ENCODE measurements around the gene OXCT2. TPM values are rescaled to one million over a fixed set of nuclear protein-coding genes. Genes with fewer than 3 reads are reported as not detected.

The OXCT2 gene
- total RNA-seq, 1 experiment from 2014 or later: 1.9 TPM

GRCh38 chr1:39733161-39733560, 38.0 kb downstream of the OXCT2 start:
- DNase-seq (ENCODE audit: low read depth): no peak

- no peak for DNase-seq (ENCODE audit: low read depth)
Measured at GRCh38 chr1:39732730-39733129, 38.4 kb downstream of the OXCT2 start.

- no peak for DNase-seq (ENCODE audit: low read depth)
Measured at GRCh38 chr1:39729842-39730241, 41.3 kb downstream of the OXCT2 start.

GRCh38 chr1:39729030-39729429, 42.1 kb downstream of the OXCT2 start:
- no peak for DNase-seq (ENCODE audit: low read depth)

GRCh38 chr1:39727932-39728317, 43.2 kb downstream of the OXCT2 start:
- DNase-seq (ENCODE audit: low read depth): no peak

GRCh38 chr1:39727221-39727931, 43.8 kb downstream of the OXCT2 start:
- no peak for DNase-seq (ENCODE audit: low read depth)

GRCh38 chr1:39726600-39726999, 44.5 kb downstream of the OXCT2 start:
- DNase-seq (ENCODE audit: low read depth): no peak

GRCh38 chr1:39722495-39722894, 48.7 kb downstream of the OXCT2 start:
- DNase-seq (ENCODE audit: low read depth): no peak

GRCh38 chr1:39721664-39722063, 49.5 kb downstream of the OXCT2 start:
- no peak for DNase-seq (ENCODE audit: low read depth)

- peak; percentile 61 for DNase-seq (ENCODE audit: low read depth)
Measured at GRCh38 chr1:39720094-39720999, 50.8 kb downstream of the OXCT2 start.

Other genes starting within 250 kb of the OXCT2 start
- 84.9 and 116 TPM in 2 replicates for gene PABPC4, start 194.6 kb downstream of the OXCT2 start, total RNA-seq (2014; rRNA removed; shearing (Covaris generic))
- not detected in 2 replicates for gene HEYL, start 131.7 kb downstream of the OXCT2 start, total RNA-seq (2014; rRNA removed; shearing (Covaris generic))
- gene NT5C1A, start 99.2 kb downstream of the OXCT2 start, total RNA-seq (2014; rRNA removed; shearing (Covaris generic)): not detected in 2 replicates
- 0.10 and 0.12 TPM in 2 replicates for gene HPCAL4, start 79.9 kb downstream of the OXCT2 start, total RNA-seq (2014; rRNA removed; shearing (Covaris generic))
- gene PPIE, start 32.5 kb downstream of the OXCT2 start, total RNA-seq (2014; rRNA removed; shearing (Covaris generic)): 65.8 and 75.6 TPM in 2 replicates
- 2.4 TPM in 2 replicates for gene BMP8B, start 17.5 kb upstream of the OXCT2 start, total RNA-seq (2014; rRNA removed; shearing (Covaris generic))
- gene TRIT1, start 112.2 kb upstream of the OXCT2 start, total RNA-seq (2014; rRNA removed; shearing (Covaris generic)): 23.7 and 29.8 TPM in 2 replicates
- gene MYCL, start 130.6 kb upstream of the OXCT2 start, total RNA-seq (2014; rRNA removed; shearing (Covaris generic)): 0.10 and 0.12 TPM in 2 replicates
- gene MFSD2A, start 183.8 kb upstream of the OXCT2 start, total RNA-seq (2014; rRNA removed; shearing (Covaris generic)): 7.9 and 8.1 TPM in 2 replicates

Data from RPMI7951 (cell line).